CD4-positive, alpha-beta T cell (primary cell): ENCODE measurements around the gene KCNIP4. TPM values are rescaled to one million over a fixed set of nuclear protein-coding genes. Genes with fewer than 3 reads are reported as not detected.

Source experiments
- ATAC-seq: fragments of 200-7000 bp; cut with Tn5 transposase; one replicate; pipeline ENCODE4 v1.10.0; 2022; ENCODE audit warnings: mild to moderate bottlenecking; ENCODE audit not compliant: poor library complexity
- CTCF ChIA-PET: fragments of 350-600 bp; sonication (Branson Sonifier 250); formaldehyde crosslinking; loops from one replicate; lab custom pipeline; 2021; ENCODE audit warnings: antibody characterized with exemption, inconsistent platforms; lab: Charles Lee
- POLR2A ChIA-PET: fragments of 350-600 bp; sonication (Branson Sonifier 250); formaldehyde crosslinking; loops from one replicate; lab custom pipeline; 2021; ENCODE audit warnings: antibody characterized with exemption, inconsistent platforms; lab: Charles Lee
- DNase-seq, 14 experiments: peaks; one replicate each; pipeline ENCODE4 v3.0.0-alpha.2; 2013 to 2020; ENCODE audit warnings: mixed read lengths in 2 of 14
- H3K27ac ChIP-seq, 2 donors: one replicate each; pipeline versions ENCODE4 v1.5.1 to v1.7.0; 2013; ENCODE audit warnings: low read length in 2 of 2, low read depth in 1 of 2, mild to moderate bottlenecking in 1 of 2
- H3K27me3 ChIP-seq, 2 experiments: 1 replicate in 1 of 2; 2 replicates in 1 of 2; pipeline versions ENCODE4 v1.6.1 to v1.7.0; 2013; ENCODE audit warnings: low read length in 2 of 2, control low read depth in 1 of 2, mild to moderate bottlenecking in 1 of 2, moderate library complexity in 1 of 2; ENCODE audit not compliant: insufficient read depth in 2 of 2, control insufficient read depth in 1 of 2
- H3K36me3 ChIP-seq: one replicate; pipeline ENCODE4 v1.6.1; 2013; ENCODE audit warnings: low read length, control low read depth; ENCODE audit not compliant: insufficient read depth
- H3K4me1 ChIP-seq: one replicate; pipeline ENCODE4 v1.6.1; 2013; ENCODE audit warnings: low read length, control low read depth; ENCODE audit not compliant: insufficient read depth
- H3K4me3 ChIP-seq: one replicate; pipeline ENCODE4 v1.5.1; 2013; ENCODE audit warnings: mild to moderate bottlenecking, low read length, moderate library complexity
- H3K9me3 ChIP-seq, 2 experiments: 1 replicate in 1 of 2; 2 replicates in 1 of 2; pipeline versions ENCODE4 v1.6.1 to v1.7.0; 2013; ENCODE audit warnings: low read length in 2 of 2, mild to moderate bottlenecking in 2 of 2, control low read depth in 1 of 2, moderate library complexity in 1 of 2; ENCODE audit not compliant: control insufficient read depth in 1 of 2, insufficient read depth in 1 of 2
- H3K27ac Mint-ChIP-seq: one replicate; pipeline ENCODE4 v1.8.0; 2020; ENCODE audit warnings: mixed read lengths
- H3K27me3 Mint-ChIP-seq: one replicate; pipeline ENCODE4 v1.8.0; 2021; ENCODE audit warnings: mixed read lengths
- H3K36me3 Mint-ChIP-seq: one replicate; pipeline ENCODE4 v1.8.0; 2021; ENCODE audit warnings: low read depth, mixed read lengths
- H3K4me1 Mint-ChIP-seq: one replicate; pipeline ENCODE4 v1.8.0; 2021; ENCODE audit warnings: low read depth, mixed read lengths
- H3K4me3 Mint-ChIP-seq: one replicate; pipeline ENCODE4 v1.8.0; 2020; ENCODE audit warnings: mild to moderate bottlenecking, mixed read lengths
- H3K9me3 Mint-ChIP-seq: one replicate; pipeline ENCODE4 v1.8.0; 2020; ENCODE audit warnings: mixed read lengths
- intact Hi-C, 2 experiments: fragments of 100-400 bp; cut with DNase I in 1 of 2; cut with micrococcal nuclease in 1 of 2; formaldehyde crosslinking; loops; one replicate each; pipeline versions ENCODE4 v1.15.1 to v1.9.0; 2023 to 2025; cut with DNase I, micrococcal nuclease
- total RNA-seq, 174 experiments: library from RNA in 2 of 174; stranded (reverse) in 2 of 174; gene quantifications; one replicate each; pipeline ENCODE4 v1.2.3 and lab custom pipeline; 2021 to 2026
- TF ChIP-seq, protein P1 (sequence below): fragments of 200-600 bp; IDR thresholded peaks from one replicate; pipeline ENCODE4 v1.8.0; 2022; ENCODE audit warnings: antibody characterized with exemption, mild to moderate bottlenecking

KCNIP4 gene
- total RNA-seq, 2 experiments from 2014 or later: not detected

DNA sequence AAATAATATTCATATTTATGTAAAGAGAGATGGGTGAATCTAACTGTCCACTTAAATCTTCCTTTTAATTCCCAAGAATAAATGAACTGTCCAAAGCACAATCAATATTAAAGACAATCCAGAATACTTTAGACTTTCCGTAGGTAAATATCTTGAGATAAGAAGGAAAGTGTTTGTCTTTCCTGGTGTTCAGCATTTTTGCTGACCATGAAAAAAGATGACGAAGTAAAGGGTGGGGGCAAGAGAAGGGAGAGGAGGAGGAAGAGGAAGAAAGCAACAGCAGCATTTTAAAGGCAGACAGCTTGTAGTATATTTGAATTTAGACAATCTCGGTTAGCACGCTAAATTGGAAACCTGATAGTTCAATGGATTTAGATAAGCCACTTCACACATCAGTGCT, 498.2 kb downstream of the KCNIP4 start:
- TF ChIP-seq, protein P1, sequence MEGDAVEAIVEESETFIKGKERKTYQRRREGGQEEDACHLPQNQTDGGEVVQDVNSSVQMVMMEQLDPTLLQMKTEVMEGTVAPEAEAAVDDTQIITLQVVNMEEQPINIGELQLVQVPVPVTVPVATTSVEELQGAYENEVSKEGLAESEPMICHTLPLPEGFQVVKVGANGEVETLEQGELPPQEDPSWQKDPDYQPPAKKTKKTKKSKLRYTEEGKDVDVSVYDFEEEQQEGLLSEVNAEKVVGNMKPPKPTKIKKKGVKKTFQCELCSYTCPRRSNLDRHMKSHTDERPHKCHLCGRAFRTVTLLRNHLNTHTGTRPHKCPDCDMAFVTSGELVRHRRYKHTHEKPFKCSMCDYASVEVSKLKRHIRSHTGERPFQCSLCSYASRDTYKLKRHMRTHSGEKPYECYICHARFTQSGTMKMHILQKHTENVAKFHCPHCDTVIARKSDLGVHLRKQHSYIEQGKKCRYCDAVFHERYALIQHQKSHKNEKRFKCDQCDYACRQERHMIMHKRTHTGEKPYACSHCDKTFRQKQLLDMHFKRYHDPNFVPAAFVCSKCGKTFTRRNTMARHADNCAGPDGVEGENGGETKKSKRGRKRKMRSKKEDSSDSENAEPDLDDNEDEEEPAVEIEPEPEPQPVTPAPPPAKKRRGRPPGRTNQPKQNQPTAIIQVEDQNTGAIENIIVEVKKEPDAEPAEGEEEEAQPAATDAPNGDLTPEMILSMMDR: no peak
- Histone ChIP-seq H3K36me3 (no peaks in the 10 kb centered on the region), H3K9me3 (no peaks in the 10 kb centered on the region), H3K4me3 (no peak overlapping the region), H3K4me1 (no peaks in the 10 kb centered on the region), H3K27ac (no peak overlapping the region), H3K27me3 (no peaks in the 10 kb centered on the region)
- DNase-seq (no peak), ATAC-seq (no peak)
- intact Hi-C loops: no loop called here
- H3K36me3 Mint-ChIP-seq: no peaks in the 10 kb centered on the region
- no peak overlapping the region for H3K4me3 Mint-ChIP-seq
- H3K4me1 Mint-ChIP-seq: no peaks in the 10 kb centered on the region
- H3K27me3 Mint-ChIP-seq: no peaks in the 10 kb centered on the region
- ChIA-PET CTCF (no interaction called here), POLR2A (no interaction called here)
- peaks cover 2% of the 10 kb centered on the region for H3K9me3 Mint-ChIP-seq
- no peak overlapping the region for H3K27ac Mint-ChIP-seq

DNA sequence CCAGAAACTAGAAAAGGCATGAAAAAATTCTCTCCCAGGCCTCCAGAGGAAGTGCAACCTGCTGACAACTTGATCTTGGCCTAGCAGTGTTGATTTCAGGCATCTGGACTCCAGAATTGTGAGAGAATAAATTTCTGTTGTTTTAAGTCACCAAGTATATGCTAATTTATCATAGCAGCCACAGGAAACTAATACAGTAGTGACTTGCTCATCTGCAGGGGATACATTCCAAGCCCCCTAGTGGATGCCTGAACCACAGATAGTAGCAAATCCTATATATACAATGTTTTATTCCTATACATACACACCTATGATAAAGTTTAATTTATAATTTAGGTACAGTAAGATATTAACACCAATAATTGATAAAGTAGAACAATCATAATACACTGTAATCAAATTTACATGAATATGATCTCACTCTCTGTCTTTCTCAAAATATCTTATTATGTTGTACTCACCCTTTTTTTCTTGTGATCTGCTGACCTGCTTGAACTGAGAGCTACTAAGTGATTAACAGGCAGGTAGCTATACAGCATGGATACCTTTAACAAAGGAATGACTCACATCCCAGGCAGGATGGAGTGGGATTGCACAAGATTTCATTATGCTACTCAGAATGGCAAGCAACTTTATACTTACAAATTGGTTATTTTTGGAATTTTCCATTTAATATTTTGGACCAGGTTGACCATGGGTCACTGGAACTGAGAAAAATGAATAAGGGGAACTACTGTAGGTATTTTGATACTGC, 501.1 kb downstream of the KCNIP4 start:
- H3K27ac Mint-ChIP-seq: no peak overlapping the region
- no peak overlapping the region for H3K4me3 Mint-ChIP-seq
- H3K9me3 Mint-ChIP-seq: peaks cover 2% of the 10 kb centered on the region
- DNase-seq (no peak), ATAC-seq (no peak)
- CTCF ChIA-PET: no interaction called here
- no peaks in the 10 kb centered on the region for H3K27me3 Mint-ChIP-seq
- Histone ChIP-seq H3K27ac (no peak overlapping the region), H3K4me1 (no peaks in the 10 kb centered on the region), H3K4me3 (no peak overlapping the region), H3K36me3 (no peaks in the 10 kb centered on the region), H3K27me3 (no peaks in the 10 kb centered on the region), H3K9me3 (no peaks in the 10 kb centered on the region)
- H3K36me3 Mint-ChIP-seq: no peaks in the 10 kb centered on the region
- no peaks in the 10 kb centered on the region for H3K4me1 Mint-ChIP-seq
- POLR2A ChIA-PET: interaction anchor here (0.6 kb wide), 1 partner anchor 12 kb away, joined by 4 read pairs; no protein-coding TSS in a partner anchor
- TF ChIP-seq, protein P1: no peak
- intact Hi-C loops: no loop called here

GRCh38 chr4:21420166-21420565, 528.4 kb downstream of the KCNIP4 start:
- Mint-ChIP-seq H3K27me3 (no peaks in the 10 kb centered on the region), H3K27ac (no peak overlapping the region), H3K36me3 (no peaks in the 10 kb centered on the region), H3K9me3 (peaks cover 3% of the 10 kb centered on the region), H3K4me3 (no peak overlapping the region), H3K4me1 (no peaks in the 10 kb centered on the region)
- Histone ChIP-seq H3K36me3 (no peaks in the 10 kb centered on the region), H3K4me1 (no peaks in the 10 kb centered on the region), H3K27ac (no peak overlapping the region), H3K27me3 (no peaks in the 10 kb centered on the region), H3K9me3 (peaks cover 0 to 3% of the 10 kb centered on the region in 2 experiments), H3K4me3 (no peak overlapping the region)
- TF ChIP-seq, protein P1: no peak
- intact Hi-C loops: no loop called here
- ChIA-PET CTCF (no interaction called here), POLR2A (no interaction called here)
- DNase-seq (no peak), ATAC-seq (no peak)
